Left lung (tissue), 10 donors: ENCODE data around the gene DLG1. TPM values are rescaled to one million over a fixed set of nuclear protein-coding genes. Genes with fewer than 3 reads are reported as not detected.
A peak's percentile ranks its signal among the peaks of the same experiment; 100 is the strongest.
"Not testable (repeated sequence)": the region's sequence is repeated elsewhere in the genome, so short reads cannot be mapped to it uniquely, and the experiment has no call there.

Source experiments
- ATAC-seq: fragments of 200-7000 bp; cut with Tn5 transposase; one replicate; pipeline ENCODE4 v1.9.1; 2020; ENCODE audit warnings: moderate library complexity
- DNase-seq, 4 donors: peaks; one replicate each; pipeline ENCODE4 v3.0.0-alpha.2; 2013 to 2020
- H3K27ac ChIP-seq, 2 donors: fragments of 200-600 bp; sonication (generic) in 1 of 2; one replicate each; pipeline versions ENCODE4 v1.5.0 to v1.8.0; 2020 to 2021
- H3K27me3 ChIP-seq, 2 donors: fragments of 200-600 bp; sonication (generic) in 1 of 2; one replicate each; pipeline versions ENCODE4 v1.5.0 to v1.8.0; 2020 to 2021
- H3K36me3 ChIP-seq, 2 donors: fragments of 200-600 bp; sonication (generic) in 1 of 2; one replicate each; pipeline versions ENCODE4 v1.5.0 to v1.8.0; 2020 to 2021
- H3K4me1 ChIP-seq, 2 donors: fragments of 200-600 bp; one replicate each; pipeline ENCODE4 v1.8.0; 2021
- H3K4me3 ChIP-seq, 2 donors: fragments of 200-600 bp; sonication (generic) in 1 of 2; one replicate each; pipeline versions ENCODE4 v1.5.0 to v1.8.0; 2020 to 2021; ENCODE audit warnings: mild to moderate bottlenecking in 1 of 2
- H3K9me3 ChIP-seq, 2 donors: fragments of 200-600 bp; sonication (generic) in 1 of 2; one replicate each; pipeline versions ENCODE4 v1.5.0 to v1.8.0; 2020 to 2021
- intact Hi-C, 2 donors: fragments of 100-400 bp; cut with DNase I; formaldehyde crosslinking; loops; one replicate each; pipeline versions ENCODE4 v1.11.2 to v1.14.2; 2022
- polyA plus RNA-seq, 6 donors: library from polyadenylated mRNA; unstranded; fragments of 120-200 nt; gene quantifications; one replicate each; pipeline ENCODE4 v1.2.1, GENCODE V29; 2013; ENCODE audit not compliant: insufficient read length in 6 of 6
- total RNA-seq, 2 donors: library from RNA; stranded (reverse); fragmentation: NEBNext Ultra II Directional; extraction: Animal tissue kit (Norgen Biotek cat#: 25700); gene quantifications; one replicate each; pipeline ENCODE4 v1.2.1, GENCODE V29; 2021
- TF ChIP-seq, protein P1 (sequence below), 2 donors: fragments of 200-600 bp; sonication (generic) in 1 of 2; IDR thresholded peaks; one replicate each; pipeline versions ENCODE4 v1.5.0 to v1.8.0; 2021; ENCODE audit warnings: antibody characterized with exemption in 2 of 2
- donor health status: DM: no; HTN: yes; CAD: no.
- donor health status: DM: no; HTN: no; CAD: no.

The DLG1 gene
- total and polyA plus RNA-seq, 8 donors = 71.0 to 89.9 (median 83.2) TPM

GRCh38 chr3:197195326-197195725 is 103.1 kb downstream of the DLG1 start:
- no peaks in the 10 kb centered on the region for H3K9me3 ChIP-seq
- ATAC-seq (no peak), DNase-seq (no peak)
- no peak overlapping the region for H3K4me3 ChIP-seq
- TF ChIP-seq, protein P1, sequence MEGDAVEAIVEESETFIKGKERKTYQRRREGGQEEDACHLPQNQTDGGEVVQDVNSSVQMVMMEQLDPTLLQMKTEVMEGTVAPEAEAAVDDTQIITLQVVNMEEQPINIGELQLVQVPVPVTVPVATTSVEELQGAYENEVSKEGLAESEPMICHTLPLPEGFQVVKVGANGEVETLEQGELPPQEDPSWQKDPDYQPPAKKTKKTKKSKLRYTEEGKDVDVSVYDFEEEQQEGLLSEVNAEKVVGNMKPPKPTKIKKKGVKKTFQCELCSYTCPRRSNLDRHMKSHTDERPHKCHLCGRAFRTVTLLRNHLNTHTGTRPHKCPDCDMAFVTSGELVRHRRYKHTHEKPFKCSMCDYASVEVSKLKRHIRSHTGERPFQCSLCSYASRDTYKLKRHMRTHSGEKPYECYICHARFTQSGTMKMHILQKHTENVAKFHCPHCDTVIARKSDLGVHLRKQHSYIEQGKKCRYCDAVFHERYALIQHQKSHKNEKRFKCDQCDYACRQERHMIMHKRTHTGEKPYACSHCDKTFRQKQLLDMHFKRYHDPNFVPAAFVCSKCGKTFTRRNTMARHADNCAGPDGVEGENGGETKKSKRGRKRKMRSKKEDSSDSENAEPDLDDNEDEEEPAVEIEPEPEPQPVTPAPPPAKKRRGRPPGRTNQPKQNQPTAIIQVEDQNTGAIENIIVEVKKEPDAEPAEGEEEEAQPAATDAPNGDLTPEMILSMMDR (IDR thresholded peaks at IDR 0.05) = no peak
- intact Hi-C loops = no loop called here
- H3K27me3 ChIP-seq = no peaks in the 10 kb centered on the region
- H3K4me1 ChIP-seq = peaks cover 0 to 1% of the 10 kb centered on the region in 2 donors
- H3K36me3 ChIP-seq = no peaks in the 10 kb centered on the region
- no peak overlapping the region for H3K27ac ChIP-seq

DNA sequence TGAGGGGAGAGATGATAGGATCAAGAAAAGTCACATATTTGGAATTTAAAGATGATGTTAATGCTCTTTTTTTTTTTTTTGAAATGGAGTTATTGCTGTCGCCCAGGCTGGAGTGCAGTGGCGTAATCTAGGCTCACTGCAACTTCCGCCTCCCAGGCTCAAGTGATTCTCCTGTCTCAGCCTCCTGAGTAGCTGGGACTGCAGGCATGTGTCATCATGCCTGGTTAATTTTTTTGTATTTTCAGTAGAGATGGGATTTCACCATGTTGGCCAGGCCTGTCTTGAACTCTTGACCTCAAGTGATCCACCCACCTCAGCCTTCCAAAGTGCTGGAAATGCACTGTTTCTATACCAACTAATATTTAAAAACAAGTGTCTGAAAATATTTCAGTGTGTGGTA is 104.7 kb downstream of the DLG1 start:
- H3K27me3 ChIP-seq, H3K9me3 ChIP-seq, H3K36me3 ChIP-seq, H3K27ac ChIP-seq, H3K4me1 ChIP-seq, H3K4me3 ChIP-seq, intact Hi-C loops, ATAC-seq: not testable (repeated sequence)
- peak in 1 of 4 donors; percentile 36 for DNase-seq

DNA sequence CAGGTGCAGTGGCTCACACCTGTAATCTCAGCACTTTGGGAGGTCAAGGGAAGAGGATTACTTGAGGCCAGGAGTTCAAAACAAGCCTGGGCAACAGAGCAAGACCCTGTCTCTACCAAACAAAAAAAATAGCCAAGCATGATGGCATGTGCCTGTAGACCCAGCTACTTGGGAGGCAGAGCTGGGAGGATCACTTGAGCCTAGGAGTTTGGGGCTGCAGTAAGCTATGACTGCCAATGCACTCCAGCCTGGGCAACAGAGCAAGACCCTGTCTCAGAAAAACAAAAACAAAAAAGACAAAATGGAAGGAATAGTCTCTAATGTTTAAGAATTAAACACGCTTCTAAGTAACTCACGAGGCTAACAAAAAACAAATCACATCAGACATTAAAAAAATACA is 106.5 kb downstream of the DLG1 start:
- Histone ChIP-seq H3K36me3 (no peaks in the 10 kb centered on the region), H3K4me3 (no peak overlapping the region), H3K9me3 (no peaks in the 10 kb centered on the region), H3K27me3 (no peaks in the 10 kb centered on the region), H3K27ac (no peak overlapping the region), H3K4me1 (no peaks in the 10 kb centered on the region)
- intact Hi-C loops = no loop called here
- TF ChIP-seq, protein P1 (IDR thresholded peaks at IDR 0.05) = no peak
- DNase-seq (no peak), ATAC-seq (no peak)

DNA sequence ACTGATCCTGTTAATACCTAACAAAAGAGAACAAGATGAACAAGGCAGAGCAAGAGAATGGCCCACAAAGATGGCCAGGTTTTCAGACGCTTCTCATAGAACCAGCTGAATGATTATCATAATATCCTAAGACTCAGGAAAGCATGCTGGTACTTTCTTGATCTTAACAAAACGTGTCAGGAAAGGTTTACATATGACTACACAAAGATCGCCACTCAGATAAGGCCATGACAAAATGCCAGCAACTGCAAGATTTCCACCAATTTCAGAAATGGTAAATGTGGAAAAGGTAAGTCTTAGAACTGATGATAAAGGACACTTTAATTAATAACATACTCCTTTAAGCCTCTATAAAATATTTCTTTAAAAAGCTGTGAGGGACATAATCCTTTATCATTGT is 108.8 kb downstream of the DLG1 start:
- Histone ChIP-seq H3K9me3 (no peaks in the 10 kb centered on the region), H3K27me3 (no peaks in the 10 kb centered on the region), H3K4me3 (no peak overlapping the region), H3K4me1 (no peaks in the 10 kb centered on the region), H3K27ac (no peak overlapping the region), H3K36me3 (no peaks in the 10 kb centered on the region)
- intact Hi-C loops = no loop called here
- DNase-seq (no peak), ATAC-seq (no peak)
- TF ChIP-seq, protein P1 (IDR thresholded peaks at IDR 0.05) = no peak

DNA sequence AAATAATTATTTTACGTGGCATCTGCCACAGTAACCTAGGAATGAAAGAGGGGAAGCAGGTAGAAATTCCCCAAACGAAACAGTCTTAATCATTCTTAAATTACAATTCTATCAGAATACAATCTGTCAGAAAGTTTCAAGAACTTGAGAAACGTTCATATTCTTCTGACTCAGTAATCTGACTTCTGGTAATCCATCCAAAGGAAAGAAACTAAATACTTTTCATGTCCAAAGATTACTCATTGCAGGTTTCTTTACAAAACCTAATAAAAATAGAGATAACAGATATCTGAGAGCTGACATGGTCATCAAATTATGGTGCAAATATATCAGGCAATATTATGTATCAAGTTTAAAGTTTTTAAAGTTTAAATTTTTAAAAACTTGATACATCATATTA is 109.4 kb downstream of the DLG1 start:
- Histone ChIP-seq H3K36me3 (no peaks in the 10 kb centered on the region), H3K4me3 (no peak overlapping the region), H3K27me3 (no peaks in the 10 kb centered on the region), H3K9me3 (no peaks in the 10 kb centered on the region), H3K27ac (no peak overlapping the region), H3K4me1 (no peaks in the 10 kb centered on the region)
- no peak for ATAC-seq
- no peak for DNase-seq
- intact Hi-C loops = no loop called here
- TF ChIP-seq, protein P1 (IDR thresholded peaks at IDR 0.05) = no peak

GRCh38 chr3:197186887-197187588 is 111.4 kb downstream of the DLG1 start:
- intact Hi-C loops = no loop called here
- DNase-seq (peak in 2 of 4 donors; percentile 51 to 65), ATAC-seq (peak; percentile 93)

More at GRCh38 chr3:197186887-197187588, 111.4 kb downstream of the DLG1 start:
- Histone ChIP-seq H3K4me3 (no peak overlapping the region), H3K36me3 (no peaks in the 10 kb centered on the region), H3K9me3 (no peaks in the 10 kb centered on the region), H3K27ac (no peak overlapping the region), H3K27me3 (no peaks in the 10 kb centered on the region), H3K4me1 (peaks cover 0 to 14% of the 10 kb centered on the region in 2 donors)
- TF ChIP-seq, protein P1 (IDR thresholded peaks at IDR 0.05) = peak; percentile 69 to 78
